G401.6 (cell line): ENCODE results near the gene RMDN3.
A peak's percentile ranks its signal among the peaks of the same experiment; 100 is the strongest.

Experiments
- FAIRE-seq: peaks from 2 replicates; lab custom pipeline; 2012; peaks lifted over from hg19 to GRCh38; lab: Jason Lieb, UNC

Gene RMDN3

GRCh38 chr15:40754883-40755811, at the start of gene RMDN3:
TSS of gene RMDN3 (minus strand) at chr15:40755254. CDS start at chr15:40754783, 471 bp downstream.
- FAIRE-seq = peak; percentile 89

GRCh38 chr15:40803688-40804087, 48.6 kb upstream of the RMDN3 start:
- no peak for FAIRE-seq

- no peak for FAIRE-seq
These were observed 48.0 kb upstream of the RMDN3 start for GRCh38 chr15:40803076-40803475.

- no peak for FAIRE-seq
These were observed 44.5 kb upstream of the RMDN3 start for GRCh38 chr15:40799523-40799922.

- no peak for FAIRE-seq
These were observed 41.5 kb upstream of the RMDN3 start for GRCh38 chr15:40796512-40796911.

GRCh38 chr15:40796041-40796440, 41.0 kb upstream of the RMDN3 start:
- FAIRE-seq = no peak

- FAIRE-seq = no peak
These were observed 38.3 kb upstream of the RMDN3 start for GRCh38 chr15:40793216-40793989.

GRCh38 chr15:40792394-40792793, 37.3 kb upstream of the RMDN3 start:
- FAIRE-seq = no peak

GRCh38 chr15:40790718-40791117, 35.7 kb upstream of the RMDN3 start:
- FAIRE-seq = no peak

- no peak for FAIRE-seq
These were observed 34.9 kb upstream of the RMDN3 start for GRCh38 chr15:40789999-40790398.

- FAIRE-seq = no peak
These were observed 34.1 kb upstream of the RMDN3 start for GRCh38 chr15:40789119-40789518.

- no peak for FAIRE-seq
These were observed 32.9 kb upstream of the RMDN3 start for GRCh38 chr15:40787991-40788390.

- FAIRE-seq = no peak
These were observed 32.3 kb upstream of the RMDN3 start for GRCh38 chr15:40787344-40787841.

GRCh38 chr15:40785814-40786213, 30.8 kb upstream of the RMDN3 start:
- FAIRE-seq = no peak

- FAIRE-seq = peak; percentile 60
These were observed 30.1 kb upstream of the RMDN3 start for GRCh38 chr15:40785164-40785563.

GRCh38 chr15:40782609-40783227, 27.7 kb upstream of the RMDN3 start:
- no peak for FAIRE-seq

GRCh38 chr15:40776537-40777141, 21.6 kb upstream of the RMDN3 start:
- no peak for FAIRE-seq

- no peak for FAIRE-seq
These were observed 20.9 kb upstream of the RMDN3 start for GRCh38 chr15:40775740-40776536.

GRCh38 chr15:40775007-40775406, 20.0 kb upstream of the RMDN3 start:
- no peak for FAIRE-seq

- no peak for FAIRE-seq
These were observed 18.8 kb upstream of the RMDN3 start for GRCh38 chr15:40773902-40774301.

GRCh38 chr15:40773496-40773895, 18.4 kb upstream of the RMDN3 start:
- no peak for FAIRE-seq
